Stimulated activated CD8-positive, alpha-beta memory T cell treated with anti-CD3 and anti-CD28 coated beads, Interleukin-4, amount 100 ng/mL, for 4 hours (primary cell): ENCODE measurements around the gene NTN5.
"Not testable (repeated sequence)": the region's sequence is repeated elsewhere in the genome, so short reads cannot be mapped to it uniquely, and the experiment has no call there.

ENCODE experiments used
- DNase-seq, 2 donors: peaks; one replicate each; pipeline ENCODE4 v3.0.0-alpha.2; 2020; ENCODE audit warnings: low read depth in 2 of 2, low spot score in 1 of 2

Gene NTN5

GRCh38 chr19:48698046-48698445 is 25.2 kb upstream of the NTN5 start:
- DNase-seq = no peak

- no peak for DNase-seq
Measured at GRCh38 chr19:48696353-48697010, 23.7 kb upstream of the NTN5 start.

- DNase-seq = no peak
Measured at GRCh38 chr19:48695743-48696352, 23.0 kb upstream of the NTN5 start, which contains the start of gene FUT2. Gene FUT2 (plus strand): TSS chr19:48695971. CDS start chr19:48702957, 6,986 bp downstream.

GRCh38 chr19:48693629-48694028 is 20.8 kb upstream of the NTN5 start:
- DNase-seq = not testable (repeated sequence)

GRCh38 chr19:48689449-48689848 is 16.6 kb upstream of the NTN5 start:
- no peak for DNase-seq

GRCh38 chr19:48687776-48688175 is 15.0 kb upstream of the NTN5 start:
- no peak for DNase-seq

- DNase-seq = not testable (repeated sequence)
Measured at GRCh38 chr19:48686637-48687036, 13.8 kb upstream of the NTN5 start.

- no peak for DNase-seq
Measured at GRCh38 chr19:48686088-48686487, 13.3 kb upstream of the NTN5 start.

GRCh38 chr19:48685583-48685982 is 12.8 kb upstream of the NTN5 start:
- no peak for DNase-seq

- no peak for DNase-seq
Measured at GRCh38 chr19:48683349-48683748, 10.5 kb upstream of the NTN5 start.

- no peak for DNase-seq
Measured at GRCh38 chr19:48681127-48681470, 8.3 kb upstream of the NTN5 start.

- DNase-seq = no peak
Measured at GRCh38 chr19:48680436-48681126, 7.8 kb upstream of the NTN5 start.

- not testable (repeated sequence) for DNase-seq
Measured at GRCh38 chr19:48680006-48680405, 7.2 kb upstream of the NTN5 start.

- DNase-seq = no peak
Measured at GRCh38 chr19:48678201-48678600, 5.4 kb upstream of the NTN5 start.

- no peak for DNase-seq
Measured at GRCh38 chr19:48676887-48677286, 4.1 kb upstream of the NTN5 start.

- no peak for DNase-seq
Measured at GRCh38 chr19:48676487-48676886, 3.7 kb upstream of the NTN5 start.

GRCh38 chr19:48674921-48675824 is 2.4 kb upstream of the NTN5 start:
- DNase-seq = peak; percentile 42 to 51

- DNase-seq = no peak
Measured at GRCh38 chr19:48674216-48674809, 1.5 kb upstream of the NTN5 start.

GRCh38 chr19:48673436-48674100 is 751 bp upstream of the NTN5 start:
- DNase-seq = no peak

GRCh38 chr19:48671446-48671995 is 1.3 kb downstream of the NTN5 start:
- DNase-seq = no peak
